ENCODE data around the gene FYB1.

FYB1 gene

GRCh38 chr5:39176759-39177630 is 42.4 kb downstream of the FYB1 start:
- H3K4me1 Mint-ChIP-seq: no peaks in the 10 kb centered on the region
- H3K9me3 Mint-ChIP-seq: peaks cover 6% of the 10 kb centered on the region
- no peaks in the 10 kb centered on the region for H3K36me3 Mint-ChIP-seq (ENCODE audit: low read depth)
- H3K27me3 Mint-ChIP-seq (ENCODE audit: low read depth): no peaks in the 10 kb centered on the region
- H3K27ac Mint-ChIP-seq: no peak overlapping the region
- H3K4me3 Mint-ChIP-seq: no peak overlapping the region
- TF ChIP-seq, protein P1, sequence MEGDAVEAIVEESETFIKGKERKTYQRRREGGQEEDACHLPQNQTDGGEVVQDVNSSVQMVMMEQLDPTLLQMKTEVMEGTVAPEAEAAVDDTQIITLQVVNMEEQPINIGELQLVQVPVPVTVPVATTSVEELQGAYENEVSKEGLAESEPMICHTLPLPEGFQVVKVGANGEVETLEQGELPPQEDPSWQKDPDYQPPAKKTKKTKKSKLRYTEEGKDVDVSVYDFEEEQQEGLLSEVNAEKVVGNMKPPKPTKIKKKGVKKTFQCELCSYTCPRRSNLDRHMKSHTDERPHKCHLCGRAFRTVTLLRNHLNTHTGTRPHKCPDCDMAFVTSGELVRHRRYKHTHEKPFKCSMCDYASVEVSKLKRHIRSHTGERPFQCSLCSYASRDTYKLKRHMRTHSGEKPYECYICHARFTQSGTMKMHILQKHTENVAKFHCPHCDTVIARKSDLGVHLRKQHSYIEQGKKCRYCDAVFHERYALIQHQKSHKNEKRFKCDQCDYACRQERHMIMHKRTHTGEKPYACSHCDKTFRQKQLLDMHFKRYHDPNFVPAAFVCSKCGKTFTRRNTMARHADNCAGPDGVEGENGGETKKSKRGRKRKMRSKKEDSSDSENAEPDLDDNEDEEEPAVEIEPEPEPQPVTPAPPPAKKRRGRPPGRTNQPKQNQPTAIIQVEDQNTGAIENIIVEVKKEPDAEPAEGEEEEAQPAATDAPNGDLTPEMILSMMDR (IDR thresholded peaks at IDR 0.05; ENCODE audit: unreplicated experiment in 3 of 3): no peak

DNA sequence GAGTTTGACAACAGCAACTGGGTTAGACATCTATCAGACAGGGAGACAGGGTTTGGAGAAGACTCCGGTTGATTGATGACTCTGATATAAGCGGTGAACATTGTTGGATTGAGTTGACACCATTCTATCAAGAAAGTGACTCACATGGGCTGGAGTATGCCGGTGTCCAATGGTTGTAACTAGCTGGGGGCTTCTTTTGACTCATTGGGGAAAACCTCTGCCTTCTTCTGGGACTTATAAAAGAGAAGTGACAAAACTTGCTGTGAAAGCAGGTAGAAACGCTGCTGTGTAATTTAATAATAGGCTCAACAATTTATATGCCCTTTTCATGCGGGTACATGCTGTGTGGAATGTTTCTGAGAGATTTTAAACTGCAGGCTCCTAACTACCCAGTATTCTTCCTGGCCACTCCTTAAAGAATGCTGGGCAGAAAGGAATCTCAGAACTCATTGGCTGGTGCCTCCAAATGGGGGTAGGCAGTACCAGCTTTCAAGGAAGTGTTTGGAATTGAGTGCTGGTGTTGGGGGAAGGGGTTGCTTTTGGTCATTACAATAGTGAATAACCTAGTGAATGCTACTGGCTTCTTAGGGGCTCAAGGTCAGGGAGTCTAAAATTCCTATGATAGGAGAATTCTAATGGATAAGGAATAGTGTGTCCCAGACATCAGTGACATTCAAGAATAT is 43.9 kb downstream of the FYB1 start:
- no peaks in the 10 kb centered on the region for H3K36me3 Mint-ChIP-seq (ENCODE audit: low read depth)
- H3K4me3 Mint-ChIP-seq: no peak overlapping the region
- no peaks in the 10 kb centered on the region for H3K4me1 Mint-ChIP-seq

GRCh38 chr5:39173069-39173468 is 46.3 kb downstream of the FYB1 start:
- peaks cover 9% of the 10 kb centered on the region for H3K9me3 Mint-ChIP-seq
- H3K27ac Mint-ChIP-seq: no peak overlapping the region
- H3K36me3 Mint-ChIP-seq (ENCODE audit: low read depth): no peaks in the 10 kb centered on the region
- H3K4me3 Mint-ChIP-seq: no peak overlapping the region
- H3K27me3 Mint-ChIP-seq (ENCODE audit: low read depth): no peaks in the 10 kb centered on the region
- TF ChIP-seq, protein P1 (IDR thresholded peaks at IDR 0.05; ENCODE audit: unreplicated experiment in 3 of 3): no peak
- H3K4me1 Mint-ChIP-seq: no peaks in the 10 kb centered on the region

More for the DNA sequence above, 43.9 kb downstream of the FYB1 start:
- Mint-ChIP-seq H3K9me3 (peaks cover 9% of the 10 kb centered on the region), H3K27ac (no peak overlapping the region), H3K27me3 (ENCODE audit: low read depth) (no peaks in the 10 kb centered on the region)
- TF ChIP-seq, protein P1 (IDR thresholded peaks at IDR 0.05; ENCODE audit: unreplicated experiment in 3 of 3): no peak

DNA sequence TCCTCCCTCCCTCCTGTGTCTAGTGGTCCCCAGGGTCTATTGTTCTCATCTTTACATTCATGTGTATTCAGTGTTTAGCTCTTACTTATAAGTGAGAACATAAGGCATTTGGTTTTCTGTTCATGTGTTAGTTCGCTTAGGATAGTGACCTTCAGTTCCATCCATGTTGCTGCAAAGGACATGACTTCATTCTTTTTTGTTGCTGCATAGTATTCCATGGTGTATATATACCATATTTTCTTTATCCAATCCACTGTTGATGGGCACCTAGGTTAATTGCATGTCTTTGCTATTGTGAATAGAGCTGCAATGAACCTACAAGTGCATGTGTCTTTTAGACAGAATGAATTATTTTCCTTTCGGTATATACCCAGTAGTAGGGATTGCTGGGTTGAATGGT is 46.8 kb downstream of the FYB1 start:
- TF ChIP-seq, protein P1 (IDR thresholded peaks at IDR 0.05; ENCODE audit: unreplicated experiment in 3 of 3): no peak

DNA sequence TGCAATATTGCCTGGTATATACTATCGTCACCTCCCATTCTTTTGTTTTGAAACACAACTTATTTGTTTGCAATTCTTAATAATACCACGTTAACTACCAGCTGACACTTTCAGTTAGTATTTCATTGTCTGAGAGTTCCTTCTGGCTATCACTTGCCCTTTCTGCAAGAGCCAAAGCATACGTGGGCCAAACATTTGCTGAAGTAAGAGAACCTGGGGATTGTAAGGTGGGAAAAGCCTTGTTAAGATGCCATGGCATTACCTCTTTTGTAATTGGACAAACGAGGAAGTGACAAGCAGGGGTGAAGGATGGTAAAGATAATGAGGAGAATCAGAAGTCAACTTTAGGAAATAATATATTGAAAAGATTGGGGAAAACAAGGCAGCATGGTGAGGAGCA is 47.7 kb downstream of the FYB1 start:
- TF ChIP-seq, protein P1 (IDR thresholded peaks at IDR 0.05; ENCODE audit: unreplicated experiment in 3 of 3): no peak
- Mint-ChIP-seq H3K4me1 (no peaks in the 10 kb centered on the region), H3K27me3 (ENCODE audit: low read depth) (no peaks in the 10 kb centered on the region), H3K27ac (no peak overlapping the region), H3K4me3 (no peak overlapping the region), H3K9me3 (peaks cover 9% of the 10 kb centered on the region), H3K36me3 (ENCODE audit: low read depth) (no peaks in the 10 kb centered on the region)

More for the DNA sequence above, 46.8 kb downstream of the FYB1 start:
- no peaks in the 10 kb centered on the region for H3K36me3 Mint-ChIP-seq (ENCODE audit: low read depth)
- H3K27ac Mint-ChIP-seq: no peak overlapping the region
- no peaks in the 10 kb centered on the region for H3K4me1 Mint-ChIP-seq
- H3K4me3 Mint-ChIP-seq: no peak overlapping the region
- peaks cover 9% of the 10 kb centered on the region for H3K9me3 Mint-ChIP-seq
- H3K27me3 Mint-ChIP-seq (ENCODE audit: low read depth): no peaks in the 10 kb centered on the region

Measured in nephron (organoid).